GM13976 (cell line): ENCODE results near the gene PSMC2.

Source experiments
- DNase-seq: peaks from one replicate; pipeline ENCODE4 v3.0.0; 2012; ENCODE audit warnings: low spot score
- in situ Hi-C: fragments of 300-500 bp; cut with MboI; formaldehyde crosslinking; loops from one replicate; pipeline ENCODE4 v1.12.0; 2022; ENCODE audit warnings: low sequenced_read_pairs, mixed read lengths, inconsistent platforms; ENCODE audit not compliant: unreplicated experiment
- TF ChIP-seq, protein P1 (sequence below): IDR thresholded peaks from 2 replicates; pipeline ENCODE4 v1.5.1; 2012; ENCODE audit warnings: borderline replicate concordance, mild to moderate bottlenecking; ENCODE audit not compliant: insufficient read depth; ENCODE audit errors: extremely low read depth, missing control alignments, control extremely low read depth

Gene PSMC2

DNA sequence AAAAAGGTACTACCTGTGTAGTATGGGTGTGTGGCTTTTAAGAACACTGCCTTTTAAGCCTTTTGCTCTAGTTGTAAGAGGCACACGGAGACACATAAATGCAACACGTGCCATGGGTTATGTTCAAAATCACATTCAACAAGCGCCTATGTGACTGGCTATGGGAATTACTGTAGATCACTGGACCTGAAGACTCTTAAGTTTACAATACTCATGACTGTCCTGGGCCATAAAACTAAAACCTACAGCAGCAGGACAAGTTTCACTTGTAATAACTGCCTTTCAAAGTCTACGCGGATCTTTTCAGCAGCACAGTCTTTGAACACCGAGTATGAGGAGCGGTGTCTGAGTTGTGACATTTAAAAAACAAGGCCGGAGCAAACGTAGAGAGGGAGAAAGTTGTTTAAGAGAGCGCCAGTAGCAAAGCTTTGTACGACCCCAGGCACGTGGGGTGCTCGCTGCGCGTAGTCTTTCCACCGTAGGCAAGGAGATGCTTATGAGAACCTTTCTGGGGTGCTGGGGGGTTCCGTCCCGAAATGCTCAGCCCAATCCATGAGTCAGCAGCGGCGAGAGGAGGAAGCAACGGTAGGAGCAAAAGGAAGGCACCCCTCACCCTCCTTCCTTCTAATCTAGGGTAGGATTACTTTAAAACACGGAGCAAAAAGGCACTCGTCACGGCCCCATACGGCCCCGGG is 3.5 kb upstream of the PSMC2 start:
- TF ChIP-seq, protein P1, sequence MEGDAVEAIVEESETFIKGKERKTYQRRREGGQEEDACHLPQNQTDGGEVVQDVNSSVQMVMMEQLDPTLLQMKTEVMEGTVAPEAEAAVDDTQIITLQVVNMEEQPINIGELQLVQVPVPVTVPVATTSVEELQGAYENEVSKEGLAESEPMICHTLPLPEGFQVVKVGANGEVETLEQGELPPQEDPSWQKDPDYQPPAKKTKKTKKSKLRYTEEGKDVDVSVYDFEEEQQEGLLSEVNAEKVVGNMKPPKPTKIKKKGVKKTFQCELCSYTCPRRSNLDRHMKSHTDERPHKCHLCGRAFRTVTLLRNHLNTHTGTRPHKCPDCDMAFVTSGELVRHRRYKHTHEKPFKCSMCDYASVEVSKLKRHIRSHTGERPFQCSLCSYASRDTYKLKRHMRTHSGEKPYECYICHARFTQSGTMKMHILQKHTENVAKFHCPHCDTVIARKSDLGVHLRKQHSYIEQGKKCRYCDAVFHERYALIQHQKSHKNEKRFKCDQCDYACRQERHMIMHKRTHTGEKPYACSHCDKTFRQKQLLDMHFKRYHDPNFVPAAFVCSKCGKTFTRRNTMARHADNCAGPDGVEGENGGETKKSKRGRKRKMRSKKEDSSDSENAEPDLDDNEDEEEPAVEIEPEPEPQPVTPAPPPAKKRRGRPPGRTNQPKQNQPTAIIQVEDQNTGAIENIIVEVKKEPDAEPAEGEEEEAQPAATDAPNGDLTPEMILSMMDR: no peak
- in situ Hi-C loops: no loop called here
- peak; percentile 39 for DNase-seq

DNA sequence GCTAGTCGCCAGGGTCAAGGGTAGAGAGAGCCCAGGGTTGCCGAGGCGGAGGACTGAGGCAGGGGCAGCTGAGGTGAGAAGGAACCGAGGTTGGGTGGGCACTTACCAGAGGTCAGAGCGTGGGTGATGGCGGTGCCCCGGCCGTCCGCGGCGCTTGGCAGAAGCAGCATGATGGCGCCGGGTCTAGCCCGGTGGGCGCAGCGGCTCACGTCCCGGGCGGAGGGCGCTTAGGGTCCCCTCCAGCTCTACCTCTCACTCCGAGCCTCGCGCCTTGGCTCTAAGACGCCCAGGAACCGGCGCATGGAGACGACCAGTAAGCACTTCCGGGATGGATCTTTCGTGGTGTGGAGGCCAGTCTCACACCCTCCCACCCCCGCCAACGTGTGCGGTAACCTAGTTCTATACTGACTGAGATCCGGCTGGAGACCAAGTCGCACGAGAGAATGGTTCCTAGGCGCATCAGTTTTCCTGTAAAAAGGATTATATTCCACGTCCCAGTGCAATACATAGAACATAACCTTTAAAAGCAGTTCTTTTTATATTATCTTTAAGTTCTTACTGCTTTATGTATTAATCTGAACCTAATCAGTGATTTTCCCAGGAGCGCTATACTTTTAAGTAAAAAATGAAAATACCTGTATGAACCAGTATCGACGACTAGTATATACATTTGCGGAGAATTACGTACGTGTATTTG is 2.8 kb upstream of the PSMC2 start, which contains the start of gene DNAJC2:
Gene DNAJC2 (minus strand): TSS at position 315 of the 697 bp plus-strand sequence. CDS start 145 bp downstream, at position 170.
- TF ChIP-seq, protein P1: no peak
- in situ Hi-C loops: no loop called here
- DNase-seq: peak; percentile 89

DNA sequence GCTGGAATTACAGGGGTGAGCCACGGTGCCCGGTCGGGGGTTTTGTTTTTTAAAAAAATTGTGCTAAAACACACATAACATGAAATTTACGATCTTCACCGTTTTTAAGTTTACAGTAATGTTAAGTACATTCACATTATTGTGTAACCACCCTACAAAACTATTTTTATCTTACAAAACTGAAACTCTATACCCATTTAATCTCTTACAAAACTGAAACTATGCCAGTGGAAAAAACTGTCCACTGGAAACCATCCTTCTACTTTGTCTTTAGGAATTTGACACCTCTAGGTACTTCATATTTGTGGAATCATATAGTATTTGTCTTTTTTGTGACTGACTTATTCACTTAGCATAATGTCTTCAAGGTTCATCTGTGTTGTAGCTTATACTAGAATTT is 1.0 kb upstream of the PSMC2 start:
- TF ChIP-seq, protein P1: no peak
- no peak for DNase-seq
- in situ Hi-C loops: no loop called here

DNA sequence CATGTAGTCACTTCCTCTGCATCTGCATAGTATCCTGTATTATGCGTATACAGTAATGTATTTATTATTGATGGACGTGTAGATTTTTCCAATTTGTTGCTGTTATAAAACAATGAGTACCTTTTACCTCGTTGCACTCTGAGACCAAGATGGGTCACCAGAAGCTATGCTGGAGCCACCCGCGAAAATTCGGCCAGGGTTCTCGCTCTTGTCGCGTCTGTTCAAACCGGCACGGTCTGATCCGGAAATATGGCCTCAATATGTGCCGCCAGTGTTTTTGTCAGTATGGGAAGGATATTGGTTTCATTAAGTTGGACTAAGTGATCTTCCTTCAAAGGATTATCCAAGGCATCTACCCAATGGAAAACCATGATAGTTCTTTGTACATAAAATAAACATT is 1.0 kb downstream of the PSMC2 start:
- in situ Hi-C loops: no loop called here
- TF ChIP-seq, protein P1: no peak
- no peak for DNase-seq

DNA sequence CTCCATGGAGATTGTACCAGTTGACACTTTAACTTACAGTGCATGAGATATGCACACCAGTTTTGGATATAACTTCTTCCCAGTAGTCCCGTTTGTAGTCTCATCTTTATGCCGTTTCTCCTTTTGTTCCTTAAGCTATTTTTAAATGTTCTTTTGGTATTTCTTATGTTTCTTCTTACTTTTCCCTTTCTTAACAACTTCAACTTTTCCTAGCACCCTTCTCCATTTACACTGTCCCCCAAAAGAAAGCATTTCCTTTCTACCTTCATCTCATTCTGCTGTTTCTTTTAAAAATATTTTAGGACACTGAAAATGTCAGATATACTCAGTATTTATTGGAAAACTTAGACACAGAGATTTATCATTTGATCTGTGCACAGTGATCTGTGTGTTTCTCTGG is 1.5 kb downstream of the PSMC2 start:
- TF ChIP-seq, protein P1: no peak
- in situ Hi-C loops: no loop called here
- no peak for DNase-seq

DNA sequence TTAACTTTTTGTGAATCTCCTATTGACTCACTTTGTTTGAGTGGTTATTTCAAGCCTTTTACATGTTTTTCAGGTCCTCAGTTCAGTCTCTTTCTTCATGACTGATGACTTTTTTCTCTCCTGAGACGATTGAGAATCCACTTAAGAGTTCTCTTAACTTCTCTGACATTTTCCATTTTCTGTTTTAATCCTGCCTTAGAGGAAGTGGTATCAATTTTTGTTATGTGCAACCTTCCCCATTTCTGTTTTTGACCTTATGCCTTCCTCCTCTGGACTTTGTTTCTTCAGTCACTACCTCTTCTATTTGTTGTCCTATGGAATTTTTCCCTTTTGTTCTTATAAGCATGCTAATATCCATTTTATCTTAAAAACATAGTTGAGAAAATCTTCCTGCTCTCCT is 2.4 kb downstream of the PSMC2 start:
- in situ Hi-C loops: no loop called here
- DNase-seq: no peak
- TF ChIP-seq, protein P1: no peak

DNA sequence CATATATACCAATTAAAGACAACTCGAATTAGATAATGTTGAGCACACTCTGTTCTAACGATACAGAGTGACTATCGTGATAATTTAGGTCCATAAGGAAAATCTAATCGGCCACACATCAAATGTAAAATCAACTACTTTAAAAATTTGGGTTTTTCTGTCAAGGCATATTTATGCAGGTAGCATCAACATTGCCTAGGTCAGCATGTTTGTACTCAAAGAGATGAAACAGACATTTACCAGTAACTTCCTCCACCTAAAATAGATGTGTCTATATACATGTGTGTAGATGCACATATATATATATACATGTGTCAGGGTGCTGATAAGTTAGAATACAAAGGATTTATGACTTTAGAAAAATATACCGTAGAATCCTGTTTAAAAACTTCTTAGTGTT is 22.0 kb downstream of the PSMC2 start:
- in situ Hi-C loops: no loop called here
- TF ChIP-seq, protein P1: no peak
- DNase-seq: no peak
